ENCODE measurements around the gene CACNA1I.

CACNA1I gene

DNA sequence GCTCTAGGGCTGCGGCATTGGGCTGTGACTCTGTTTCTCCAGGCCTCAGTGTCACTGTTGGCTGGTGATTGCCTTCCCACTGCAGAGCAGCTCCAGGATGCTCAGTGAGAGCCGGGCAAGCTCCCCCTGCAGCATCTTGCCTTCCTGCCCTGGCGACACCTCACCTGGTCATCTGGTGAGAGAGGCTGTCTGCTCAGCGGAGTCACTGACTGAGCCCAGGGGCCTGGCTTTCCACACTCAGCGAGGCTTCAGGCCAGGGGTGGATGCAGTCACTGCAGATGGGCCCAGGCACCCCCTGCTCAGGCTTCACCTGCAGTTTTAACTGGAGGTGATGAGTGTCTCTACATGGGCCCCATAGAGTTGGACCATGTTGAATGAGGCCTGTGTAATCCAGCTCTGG is 136.8 kb downstream of the CACNA1I start:
- Histone ChIP-seq H3K79me1 (ENCODE audit: low read length) (no peaks in the 10 kb centered on the region), H3K9ac (ENCODE audit: low read length) (no peak overlapping the region), H3K4me1 (ENCODE audit: control insufficient read depth, low read depth, low read length) (peaks cover 2% of the 10 kb centered on the region), H3K18ac (ENCODE audit: low read length) (no peak overlapping the region), H4K8ac (ENCODE audit: low read depth, low read length) (no peak overlapping the region), H3K4me3 (ENCODE audit: low read length) (no peak overlapping the region), H4K5ac (ENCODE audit: low read length) (no peak overlapping the region), H2AK5ac (ENCODE audit: low read length) (no peak overlapping the region), H3K4me2 (ENCODE audit: low read length) (no peak overlapping the region), H3K23ac (ENCODE audit: low read length) (no peak overlapping the region), H3K56ac (ENCODE audit: low read length) (no peak overlapping the region), H3K79me2 (ENCODE audit: control insufficient read depth, insufficient read depth, low read length) (no peaks in the 10 kb centered on the region), H2BK120ac (ENCODE audit: low read depth, low read length) (no peak overlapping the region), H3K36me3 (ENCODE audit: control insufficient read depth, insufficient read depth, low read length) (no peaks in the 10 kb centered on the region), H3K27ac (ENCODE audit: low read depth, low read length) (no peak overlapping the region), H2BK5ac (ENCODE audit: low read length) (no peak overlapping the region), H2BK15ac (replicated peaks; ENCODE audit: low read depth) (no peak overlapping the region), H3K4ac (ENCODE audit: low read depth, low read length) (no peak overlapping the region), H3K27me3 (ENCODE audit: insufficient read depth, low read length, poor library complexity) (no peaks in the 10 kb centered on the region)
- no peak for DNase-seq
- WGBS (ENCODE audit: extremely low coverage, insufficient coverage, low lambda C conversion rate) = no CpG with 5 or more reads among the region's 5 CpGs

DNA sequence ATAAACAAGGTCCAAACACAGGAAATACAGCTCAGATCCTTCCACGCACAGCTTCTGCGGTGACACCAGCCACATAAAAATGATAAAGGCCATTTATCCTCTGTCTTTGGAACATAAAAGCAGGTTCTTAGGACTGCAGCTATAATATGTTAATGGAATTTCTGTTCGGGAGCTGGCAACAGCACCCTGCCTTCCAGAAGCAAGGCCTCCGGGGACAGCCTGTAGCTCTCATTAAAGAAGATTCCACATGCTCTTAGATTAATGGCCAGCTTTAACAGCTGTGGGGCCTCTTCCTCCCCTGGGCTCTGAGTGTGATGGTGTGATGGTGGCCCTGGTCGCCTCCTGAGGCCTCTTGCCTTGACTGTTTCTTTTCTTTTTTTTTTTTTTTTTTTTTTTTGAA is 137.3 kb downstream of the CACNA1I start:
- H3K4ac ChIP-seq (ENCODE audit: low read depth, low read length) = no peak overlapping the region
- no peak overlapping the region for H4K8ac ChIP-seq (ENCODE audit: low read depth, low read length)
- no peak overlapping the region for H2BK5ac ChIP-seq (ENCODE audit: low read length)
- H3K4me1 ChIP-seq (ENCODE audit: control insufficient read depth, low read depth, low read length) = no peaks in the 10 kb centered on the region
- H2BK120ac ChIP-seq (ENCODE audit: low read depth, low read length) = no peak overlapping the region
- no peak overlapping the region for H2BK15ac ChIP-seq (replicated peaks; ENCODE audit: low read depth)
- H3K56ac ChIP-seq (ENCODE audit: low read length) = no peak overlapping the region
- no peak for DNase-seq
- H3K4me2 ChIP-seq (ENCODE audit: low read length) = no peak overlapping the region
- no peaks in the 10 kb centered on the region for H3K36me3 ChIP-seq (ENCODE audit: control insufficient read depth, insufficient read depth, low read length)
- H3K27ac ChIP-seq (ENCODE audit: low read depth, low read length) = no peak overlapping the region
- no CpG with 5 or more reads among the region's 5 CpGs for WGBS (ENCODE audit: extremely low coverage, insufficient coverage, low lambda C conversion rate)
- H3K79me1 ChIP-seq (ENCODE audit: low read length) = no peaks in the 10 kb centered on the region
- H3K79me2 ChIP-seq (ENCODE audit: control insufficient read depth, insufficient read depth, low read length) = no peaks in the 10 kb centered on the region
- H2AK5ac ChIP-seq (ENCODE audit: low read length) = no peak overlapping the region
- H3K27me3 ChIP-seq (ENCODE audit: insufficient read depth, low read length, poor library complexity) = no peaks in the 10 kb centered on the region
- no peak overlapping the region for H3K4me3 ChIP-seq (ENCODE audit: low read length)
- no peak overlapping the region for H4K5ac ChIP-seq (ENCODE audit: low read length)
- no peak overlapping the region for H3K23ac ChIP-seq (ENCODE audit: low read length)
- H3K9ac ChIP-seq (ENCODE audit: low read length) = no peak overlapping the region
- H3K18ac ChIP-seq (ENCODE audit: low read length) = no peak overlapping the region

DNA sequence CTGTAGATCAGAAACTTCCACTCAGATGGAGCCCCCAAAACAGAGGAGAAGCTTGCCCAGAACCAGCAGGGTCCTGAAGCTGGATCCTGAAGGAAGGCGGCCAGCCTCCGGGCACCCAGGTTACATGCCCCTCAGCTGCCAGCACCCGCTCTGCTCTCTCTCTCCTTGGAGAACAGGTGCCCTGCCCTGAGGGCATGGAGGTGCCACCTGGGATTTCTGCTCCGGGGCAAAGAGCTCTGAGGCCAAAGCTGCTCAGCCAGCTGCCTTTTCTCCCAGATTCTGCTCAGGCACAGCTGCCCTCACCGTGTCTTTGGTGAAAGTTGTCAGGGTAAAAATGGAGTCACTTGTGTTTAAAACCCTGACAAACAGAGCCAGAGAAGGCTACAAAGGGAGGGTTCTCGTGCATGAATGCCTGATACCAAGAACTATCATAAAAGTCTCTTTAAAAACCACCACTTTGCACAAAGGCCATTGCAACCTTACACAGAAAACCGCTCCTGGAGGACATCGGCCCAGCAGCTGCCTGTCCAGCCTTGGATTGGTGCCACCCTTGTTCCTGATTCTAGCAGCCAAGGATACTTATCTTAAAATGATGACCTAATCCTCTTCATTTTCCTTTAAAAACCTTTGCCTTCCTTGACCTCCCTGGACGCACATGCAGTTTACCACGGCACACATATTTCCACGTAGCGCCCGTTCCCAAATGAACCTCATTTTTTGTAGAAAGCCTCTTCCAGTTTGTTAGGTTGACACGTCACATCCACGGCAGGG is 140.0 kb downstream of the CACNA1I start:
- no peaks in the 10 kb centered on the region for H3K27me3 ChIP-seq (ENCODE audit: insufficient read depth, low read length, poor library complexity)
- no peak overlapping the region for H2BK15ac ChIP-seq (replicated peaks; ENCODE audit: low read depth)
- no peak overlapping the region for H2AK5ac ChIP-seq (ENCODE audit: low read length)
- no peak overlapping the region for H2BK120ac ChIP-seq (ENCODE audit: low read depth, low read length)
- H3K79me2 ChIP-seq (ENCODE audit: control insufficient read depth, insufficient read depth, low read length) = no peaks in the 10 kb centered on the region
- DNase-seq = no peak
- H2BK5ac ChIP-seq (ENCODE audit: low read length) = no peak overlapping the region
- H3K36me3 ChIP-seq (ENCODE audit: control insufficient read depth, insufficient read depth, low read length) = no peaks in the 10 kb centered on the region
- no peak overlapping the region for H4K8ac ChIP-seq (ENCODE audit: low read depth, low read length)
- H3K27ac ChIP-seq (ENCODE audit: low read depth, low read length) = no peak overlapping the region
- H3K23ac ChIP-seq (ENCODE audit: low read length) = no peak overlapping the region
- H3K9ac ChIP-seq (ENCODE audit: low read length) = no peak overlapping the region
- no peak overlapping the region for H3K4ac ChIP-seq (ENCODE audit: low read depth, low read length)
- H4K5ac ChIP-seq (ENCODE audit: low read length) = no peak overlapping the region
- no peaks in the 10 kb centered on the region for H3K4me1 ChIP-seq (ENCODE audit: control insufficient read depth, low read depth, low read length)
- H3K4me3 ChIP-seq (ENCODE audit: low read length) = no peak overlapping the region
- no peak overlapping the region for H3K18ac ChIP-seq (ENCODE audit: low read length)
- no CpG with 5 or more reads among the region's 15 CpGs for WGBS (ENCODE audit: extremely low coverage, insufficient coverage, low lambda C conversion rate)
- no peak overlapping the region for H3K56ac ChIP-seq (ENCODE audit: low read length)
- no peak overlapping the region for H3K4me2 ChIP-seq (ENCODE audit: low read length)
- H3K79me1 ChIP-seq (ENCODE audit: low read length) = no peaks in the 10 kb centered on the region

DNA sequence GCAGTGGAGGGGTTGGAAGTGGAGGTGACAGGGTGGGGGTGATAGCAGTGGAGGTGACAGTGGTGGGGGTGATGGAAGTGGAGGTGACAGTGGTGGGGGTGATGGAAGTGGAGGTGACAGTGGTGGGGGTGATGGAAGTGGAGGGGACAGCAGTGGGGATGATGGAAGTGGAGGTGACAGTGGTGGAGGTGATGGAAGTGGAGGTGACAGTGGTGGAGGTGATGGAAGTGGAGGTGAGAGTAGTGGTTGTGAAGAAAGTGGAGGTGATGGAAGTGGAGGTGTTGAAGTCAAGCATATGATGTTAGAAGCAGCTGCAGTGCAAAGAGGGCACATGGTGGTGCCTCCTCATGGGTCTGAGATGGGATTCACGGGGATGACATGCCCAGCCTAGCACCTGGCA is 141.5 kb downstream of the CACNA1I start:
- no peak overlapping the region for H4K8ac ChIP-seq (ENCODE audit: low read depth, low read length)
- H4K5ac ChIP-seq (ENCODE audit: low read length) = no peak overlapping the region
- H3K4me1 ChIP-seq (ENCODE audit: control insufficient read depth, low read depth, low read length) = no peaks in the 10 kb centered on the region
- no CpG with 5 or more reads among the region's 1 CpG for WGBS (ENCODE audit: extremely low coverage, insufficient coverage, low lambda C conversion rate)
- no peak overlapping the region for H3K4me2 ChIP-seq (ENCODE audit: low read length)
- H3K27me3 ChIP-seq (ENCODE audit: insufficient read depth, low read length, poor library complexity) = no peaks in the 10 kb centered on the region
- no peaks in the 10 kb centered on the region for H3K36me3 ChIP-seq (ENCODE audit: control insufficient read depth, insufficient read depth, low read length)
- H2BK5ac ChIP-seq (ENCODE audit: low read length) = no peak overlapping the region
- H3K56ac ChIP-seq (ENCODE audit: low read length) = no peak overlapping the region
- no peak overlapping the region for H3K9ac ChIP-seq (ENCODE audit: low read length)
- no peak overlapping the region for H2BK15ac ChIP-seq (replicated peaks; ENCODE audit: low read depth)
- DNase-seq = no peak
- H3K18ac ChIP-seq (ENCODE audit: low read length) = no peak overlapping the region
- no peaks in the 10 kb centered on the region for H3K79me2 ChIP-seq (ENCODE audit: control insufficient read depth, insufficient read depth, low read length)
- no peak overlapping the region for H2BK120ac ChIP-seq (ENCODE audit: low read depth, low read length)
- H3K4ac ChIP-seq (ENCODE audit: low read depth, low read length) = no peak overlapping the region
- no peak overlapping the region for H3K27ac ChIP-seq (ENCODE audit: low read depth, low read length)
- no peak overlapping the region for H3K4me3 ChIP-seq (ENCODE audit: low read length)
- no peak overlapping the region for H3K23ac ChIP-seq (ENCODE audit: low read length)
- H2AK5ac ChIP-seq (ENCODE audit: low read length) = no peak overlapping the region
- no peaks in the 10 kb centered on the region for H3K79me1 ChIP-seq (ENCODE audit: low read length)

DNA sequence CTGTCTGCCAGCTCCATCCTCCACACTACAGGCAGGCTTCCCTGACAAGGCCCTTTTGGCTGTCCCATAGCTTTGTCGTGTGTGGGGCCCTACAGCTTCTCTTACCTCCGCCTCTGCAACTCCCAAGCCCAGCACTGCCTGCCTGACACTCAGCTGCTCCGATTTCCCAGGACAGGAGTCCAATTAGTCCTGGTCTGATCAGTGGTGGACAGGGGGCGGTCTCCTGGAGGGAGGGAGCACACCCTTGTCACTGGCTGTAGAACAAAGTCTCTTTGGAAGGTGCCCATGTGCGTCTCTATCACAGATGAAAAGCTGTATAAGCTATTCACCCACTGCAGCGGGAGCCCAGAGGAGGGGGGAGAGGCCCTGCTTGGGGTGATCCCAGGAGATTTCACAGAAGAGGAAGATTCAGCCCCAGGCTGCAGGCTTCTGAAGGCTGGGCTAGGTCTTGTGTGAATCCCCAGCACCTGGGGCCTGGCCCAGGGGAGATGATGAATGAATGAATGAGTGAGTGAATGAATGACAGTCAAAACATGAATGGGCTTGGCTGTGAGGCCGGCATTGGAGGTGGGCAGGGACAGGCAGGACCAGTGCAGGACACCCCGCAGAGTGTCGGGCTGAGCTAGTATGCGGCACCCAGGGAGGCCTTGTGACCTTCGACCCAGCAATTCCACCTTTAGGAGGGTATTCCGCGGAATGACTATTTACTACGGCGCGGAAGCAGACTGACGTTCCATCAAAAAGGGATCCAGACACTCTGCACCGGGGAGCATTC is 142.4 kb downstream of the CACNA1I start:
- Histone ChIP-seq H2AK5ac (ENCODE audit: low read length) (no peak overlapping the region), H3K4me2 (ENCODE audit: low read length) (no peak overlapping the region), H3K56ac (ENCODE audit: low read length) (no peak overlapping the region), H3K23ac (ENCODE audit: low read length) (no peak overlapping the region), H2BK15ac (replicated peaks; ENCODE audit: low read depth) (no peak overlapping the region), H4K5ac (ENCODE audit: low read length) (no peak overlapping the region), H3K36me3 (ENCODE audit: control insufficient read depth, insufficient read depth, low read length) (no peaks in the 10 kb centered on the region), H3K4me1 (ENCODE audit: control insufficient read depth, low read depth, low read length) (no peaks in the 10 kb centered on the region), H3K18ac (ENCODE audit: low read length) (no peak overlapping the region), H3K9ac (ENCODE audit: low read length) (no peak overlapping the region), H3K4ac (ENCODE audit: low read depth, low read length) (no peak overlapping the region), H3K27ac (ENCODE audit: low read depth, low read length) (no peak overlapping the region), H3K79me2 (ENCODE audit: control insufficient read depth, insufficient read depth, low read length) (no peaks in the 10 kb centered on the region), H3K27me3 (ENCODE audit: insufficient read depth, low read length, poor library complexity) (no peaks in the 10 kb centered on the region), H3K4me3 (ENCODE audit: low read length) (no peak overlapping the region), H2BK120ac (ENCODE audit: low read depth, low read length) (no peak overlapping the region), H4K8ac (ENCODE audit: low read depth, low read length) (no peak overlapping the region), H2BK5ac (ENCODE audit: low read length) (no peak overlapping the region), H3K79me1 (ENCODE audit: low read length) (no peaks in the 10 kb centered on the region)
- no peak for DNase-seq
- no CpG with 5 or more reads among the region's 18 CpGs for WGBS (ENCODE audit: extremely low coverage, insufficient coverage, low lambda C conversion rate)

All from mesendoderm (in vitro differentiated cells).